A549 (cell line): ENCODE data around the gene RPL13A. TPM values are rescaled to one million over a fixed set of nuclear protein-coding genes. Genes with fewer than 3 reads are reported as not detected.
A peak's percentile ranks its signal among the peaks of the same experiment; 100 is the strongest.
"Not testable (repeated sequence)": the region's sequence is repeated elsewhere in the genome, so short reads cannot be mapped to it uniquely, and the experiment has no call there.

Experiments used
- ATAC-seq, 2 experiments: fragments of 200-7000 bp in 1 of 2; fragments of >200 bp in 1 of 2; cut with Nextera tagmentation in 1 of 2; cut with Tn5 transposase in 1 of 2; 3 replicates each; pipeline versions ENCODE4 v1.8.0 to v1.9.1; 2018 to 2020; ENCODE audit warnings: mild to moderate bottlenecking in 1 of 2, moderate library complexity in 1 of 2
- CTCF ChIA-PET: fragments of 300-600 bp; sonication (Branson Sonifier 250); formaldehyde crosslinking; extraction: SDS; loops from one replicate; lab custom pipeline; 2021; ENCODE audit warnings: antibody characterized with exemption, inconsistent platforms; lab: Yijun Ruan, JAX
- POLR2A ChIA-PET: fragments of 350-600 bp; formaldehyde crosslinking; extraction: SDS; loops from one replicate; lab custom pipeline; 2021; ENCODE audit warnings: antibody characterized with exemption, inconsistent platforms; lab: Yijun Ruan, JAX
- DNase-seq, 2 experiments: peaks; one replicate each; pipeline versions ENCODE4 v3.0.0 to v3.0.0-alpha.2; 2011 to 2016; ENCODE audit warnings: low read depth in 1 of 2, low spot score in 1 of 2
- FAIRE-seq: peaks from 2 replicates; lab custom pipeline; 2011; peaks lifted over from hg19 to GRCh38; lab: Jason Lieb, UNC
- H3K27ac ChIP-seq, 2 experiments: fragments of >200 bp; sonication (Bioruptor Twin); formaldehyde crosslinking; 3 replicates each; pipeline ENCODE4 v1.5.1; 2016 to 2017
- H3K4me1 ChIP-seq: fragments of >200 bp; sonication (Bioruptor Twin); formaldehyde crosslinking; 3 replicates; pipeline ENCODE4 v1.6.1; 2016
- H3K4me2 ChIP-seq: fragments of >200 bp; sonication (Bioruptor Twin); formaldehyde crosslinking; 3 replicates; pipeline ENCODE4 v1.6.1; 2016
- H3K4me3 ChIP-seq: fragments of >200 bp; sonication (Bioruptor Twin); formaldehyde crosslinking; 3 replicates; pipeline ENCODE4 v1.5.1; 2016
- H3K9me3 ChIP-seq: fragments of >200 bp; sonication (Bioruptor Twin); formaldehyde crosslinking; 3 replicates; pipeline ENCODE4 v1.6.1; 2016
- BHLHE40 ChIP-seq: IDR thresholded peaks from 2 replicates; pipeline ENCODE4 v1.6.1; 2012; ENCODE audit warnings: low read depth, low read length, inconsistent platforms
- CTCF ChIP-seq: fragments of >200 bp; sonication (Bioruptor Twin); formaldehyde crosslinking; IDR thresholded peaks from 3 replicates; pipeline ENCODE4 v1.5.1; 2016
- FOXS1 ChIP-seq: fragments of 250-450 bp; sonication (Bioruptor Pico); IDR thresholded peaks from 2 replicates; pipeline ENCODE4 v1.5.0; 2020; ENCODE audit warnings: mild to moderate bottlenecking, moderate library complexity
- HOXB5 ChIP-seq: fragments of 250-450 bp; sonication (Bioruptor Pico); IDR thresholded peaks from 2 replicates; pipeline ENCODE4 v1.5.0; 2020; ENCODE audit warnings: mild to moderate bottlenecking, moderate library complexity
- JUN ChIP-seq, 2 experiments: fragments of >200 bp; sonication (Bioruptor Twin); formaldehyde crosslinking; IDR thresholded peaks; 2 replicates in 1 of 2; 3 replicates in 1 of 2; pipeline ENCODE4 v1.6.1; 2016 to 2017
- MAX ChIP-seq: IDR thresholded peaks from 2 replicates; pipeline ENCODE4 v1.6.1; 2012
- MAZ ChIP-seq: fragments of 150-350 bp; IDR thresholded peaks from 2 replicates; pipeline ENCODE4 v1.6.1; 2014; ENCODE audit warnings: antibody characterized with exemption, low read depth, low read length, borderline replicate concordance
- POLR2A ChIP-seq: IDR thresholded peaks from 2 replicates; pipeline ENCODE4 v1.6.1; 2012; ENCODE audit warnings: mild to moderate bottlenecking, low read length
- RAD21 ChIP-seq, 2 experiments: fragments of >200 bp in 1 of 2; sonication (Bioruptor Twin) in 1 of 2; formaldehyde crosslinking in 1 of 2; IDR thresholded peaks in 1 of 2; conservative IDR thresholded peaks in 1 of 2; 2 replicates in 1 of 2; 3 replicates in 1 of 2; pipeline ENCODE4 v1.6.1; 2012 to 2018; ENCODE audit warnings: inconsistent platforms in 1 of 2
- RFX5 ChIP-seq: fragments of 450-650 bp; IDR thresholded peaks from 2 replicates; pipeline ENCODE4 v1.7.1; 2014; ENCODE audit warnings: antibody characterized with exemption, mild to moderate bottlenecking, moderate library complexity
- SMC3 ChIP-seq: fragments of >200 bp; sonication (Bioruptor Twin); formaldehyde crosslinking; IDR thresholded peaks from 3 replicates; pipeline ENCODE4 v1.6.1; 2018; ENCODE audit warnings: inconsistent platforms
- TP53 ChIP-seq: fragments of 250-450 bp; sonication (Bioruptor Pico); IDR thresholded peaks from 2 replicates; pipeline ENCODE4 v1.5.0; 2021; ENCODE audit warnings: mild to moderate bottlenecking, moderate library complexity
- WGBS: methylation state at CpG from one replicate; pipeline ENCODE4 v1.1.6; 2017; ENCODE audit errors: missing lambda C conversion rate; 5-methylcytosine and 5-hydroxymethylcytosine counted together
- polyA plus RNA-seq, 4 experiments: library from polyadenylated mRNA; depleted of rRNA in 3 of 4; stranded (reverse); fragments of >200 nt; fragmentation: RNase III in 1 of 4; extraction: RNeasy Plus Mini Kit Qiagen cat#74134 plus additional on column Dnase treatment in 1 of 4; gene quantifications; 2 replicates in 3 of 4; 3 replicates in 1 of 4; pipeline ENCODE4 v1.2.3, GENCODE V29; 2011 to 2017
- TF ChIP-seq, protein P1 (sequence below): IDR thresholded peaks from 2 replicates; pipeline ENCODE4 v1.6.1; 2012; ENCODE audit warnings: low read depth, borderline replicate concordance

The RPL13A gene
- polyA plus RNA-seq, 2 of the 4 experiments (the other 2 are of a cell fraction), result 3,595 to 5,410 TPM

- 1% methylated on average over 44 of the region's 47 CpGs for WGBS
- ATAC-seq (peak; percentile 72 to 85), FAIRE-seq (peak; percentile 77), DNase-seq (peak; percentile 94 to 97)
- H3K9me3 ChIP-seq, result no peaks in the 10 kb centered on the region
- ChIA-PET CTCF (interaction anchor here (0.6 to 19.0 kb wide), 34 partner anchors 8 to 680 kb away, joined by 3 to 244 read pairs (median 4); partner anchors contain the start of genes ALDH16A1, GFY, KASH5 and PIH1D1), POLR2A (interaction anchor here (0.7 to 1.3 kb wide), 4 partner anchors 8 to 81 kb away, joined by 3 to 7 read pairs (median 4); partner anchors contain the start of genes ALDH16A1, PIH1D1 and TEAD2)
- peak overlapping the region; percentile 85 to 89 for H3K27ac ChIP-seq
- 0 out of 2 replicates have a peak, but pooled peaks have one; percentile 70 for TF ChIP-seq MAZ
- peak; percentile 97 for TF ChIP-seq CTCF
- peak; percentile 94 for TF ChIP-seq SMC3
- peak; percentile 75 for TF ChIP-seq HOXB5
- TF ChIP-seq RFX5, result no peak
- TF ChIP-seq TP53, result 0 out of 2 replicates have a peak, but pooled peaks have one; percentile 29
- peak; percentile 21; the same call in 1 of the 2 replicates for TF ChIP-seq POLR2A
- TF ChIP-seq, protein P1, sequence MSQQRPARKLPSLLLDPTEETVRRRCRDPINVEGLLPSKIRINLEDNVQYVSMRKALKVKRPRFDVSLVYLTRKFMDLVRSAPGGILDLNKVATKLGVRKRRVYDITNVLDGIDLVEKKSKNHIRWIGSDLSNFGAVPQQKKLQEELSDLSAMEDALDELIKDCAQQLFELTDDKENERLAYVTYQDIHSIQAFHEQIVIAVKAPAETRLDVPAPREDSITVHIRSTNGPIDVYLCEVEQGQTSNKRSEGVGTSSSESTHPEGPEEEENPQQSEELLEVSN, result 0 out of 2 replicates have a peak, but pooled peaks have one; percentile 53
- TF ChIP-seq BHLHE40, result no peak
- TF ChIP-seq MAX, result peak; percentile 88
- peak; percentile 64 to 82 for TF ChIP-seq RAD21 (conservative IDR thresholded peaks at IDR 0.05 in 1 of 2, IDR thresholded peaks at IDR 0.05 in 1 of 2)
- no peak for TF ChIP-seq FOXS1 (CRISPR knock-in tag)
- TF ChIP-seq JUN (IDR thresholded peaks at IDR 0.05), result peak in 1 of 2 experiments; percentile 73; a peak in 2 of 5 replicates
- H3K4me3 ChIP-seq, result peak overlapping the region; percentile 79
- H3K4me1 ChIP-seq, result peaks cover 19% of the 10 kb centered on the region
- peak overlapping the region; percentile 99 for H3K4me2 ChIP-seq
These were observed 43.9 kb upstream of the RPL13A start for GRCh38 chr19:49443366-49444099.

DNA sequence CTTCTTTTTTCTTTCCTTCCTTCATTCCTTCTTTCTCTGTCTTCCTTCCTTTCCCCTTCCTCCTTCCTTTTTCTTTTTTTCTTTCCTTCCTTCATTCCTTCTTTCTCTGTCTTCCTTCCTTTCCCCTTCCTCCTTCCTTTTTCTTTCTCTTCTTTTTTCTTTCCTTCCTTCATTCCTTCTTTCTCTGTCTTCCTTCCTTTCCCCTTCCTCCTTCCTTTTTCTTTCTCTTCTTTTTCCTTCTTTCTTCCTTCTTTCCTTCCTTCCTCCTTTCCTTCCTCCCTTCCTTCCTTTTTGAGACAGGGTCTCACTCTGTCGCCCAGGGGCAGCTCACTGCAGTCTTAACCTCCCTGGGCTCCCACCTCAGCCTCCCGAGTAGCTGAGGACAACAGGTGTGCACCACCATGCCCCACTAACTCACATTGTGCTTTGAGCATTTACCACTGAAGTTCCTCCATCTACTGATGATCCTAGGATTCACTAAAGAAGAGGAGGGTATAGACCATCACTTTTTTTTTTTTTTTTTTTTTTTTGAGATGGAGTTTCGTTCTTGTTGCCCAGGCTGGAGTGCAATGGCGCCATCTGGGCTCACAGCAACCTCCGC lies 43.2 kb upstream of the RPL13A start:
- POLR2A ChIA-PET, result interaction anchor here (0.7 kb wide), 2 partner anchors 53 to 61 kb away, joined by 3 to 4 read pairs; no protein-coding TSS in a partner anchor

DNA sequence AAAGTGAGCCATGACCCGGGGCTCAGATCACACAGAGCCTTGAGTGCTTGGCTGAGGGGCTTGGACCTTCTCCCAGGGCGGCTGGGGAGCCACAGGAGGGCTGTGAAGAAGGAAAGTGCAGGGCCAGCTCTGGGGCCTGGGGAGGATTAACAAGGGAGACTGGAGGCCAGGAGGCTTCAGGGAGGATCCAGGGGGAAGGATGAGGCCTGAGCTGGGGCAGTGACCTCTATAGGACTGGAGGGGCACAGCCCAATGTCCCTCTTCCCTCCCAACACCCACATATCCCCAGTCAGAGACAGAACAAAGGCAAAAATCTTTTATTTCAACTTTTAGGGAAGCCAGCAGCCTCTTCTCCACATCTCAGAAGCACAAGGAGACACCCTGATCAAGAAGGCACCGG lies 41.4 kb upstream of the RPL13A start:
- 87% methylated on average over 3 of the region's 3 CpGs for WGBS
- FAIRE-seq, result no peak
- H3K9me3 ChIP-seq, result no peaks in the 10 kb centered on the region

More for the DNA sequence above, 43.2 kb upstream of the RPL13A start:
- CTCF ChIA-PET, result interaction anchor here (0.6 to 19.0 kb wide), 18 partner anchors 8 to 330 kb away, joined by 3 to 244 read pairs (median 4); partner anchors contain the start of genes KASH5, NOSIP and PRRG2
- not testable (repeated sequence) for ATAC-seq, DNase-seq, H3K27ac ChIP-seq, H3K4me3 ChIP-seq, H3K9me3 ChIP-seq, FAIRE-seq
- Histone ChIP-seq H3K4me1 (peaks cover 19% of the 10 kb centered on the region), H3K4me2 (peak overlapping the region; percentile 99)
- 73% methylated on average over 5 of the region's 5 CpGs for WGBS

More for the DNA sequence above, 41.4 kb upstream of the RPL13A start:
- Histone ChIP-seq H3K4me3 (no peak overlapping the region), H3K4me1 (peaks cover 18% of the 10 kb centered on the region), H3K27ac (no peak overlapping the region), H3K4me2 (no peak overlapping the region)
- DNase-seq (peak in 1 of 2 experiments; percentile 57), ATAC-seq (no peak)
- POLR2A ChIA-PET, result no interaction called here
- CTCF ChIA-PET, result interaction anchor here (0.6 to 19.0 kb wide), 11 partner anchors 10 to 220 kb away, joined by 3 to 244 read pairs (median 5); partner anchors contain the start of genes FLT3LG, KASH5, NOSIP and PRRG2
- TF ChIP-seq CTCF (no peak), JUN (IDR thresholded peaks at IDR 0.05) (0 out of 5 replicates have a peak, but pooled peaks of 1 of the 2 experiments have one; percentile 14)
